GM19239 (cell line): ENCODE measurements around the gene PROSER3.

Source experiments
- DNase-seq: peaks from one replicate; pipeline ENCODE4 v3.0.0; 2011; ENCODE audit warnings: low spot score; ENCODE audit not compliant: insufficient read length
- FAIRE-seq: peaks from 2 replicates; lab custom pipeline; 2011; peaks lifted over from hg19 to GRCh38; lab: Jason Lieb, UNC

PROSER3 gene

GRCh38 chr19:35757749-35758608, at the start of gene PROSER3:
TSS of gene PROSER3 (plus strand) at chr19:35758176. CDS start at chr19:35758216, 40 bp downstream.
- peak; percentile 100 for FAIRE-seq
- peak; percentile 98 for DNase-seq

- no peak for DNase-seq
- FAIRE-seq = no peak
Measured at GRCh38 chr19:35708391-35708790, 49.6 kb upstream of the PROSER3 start.

- FAIRE-seq (peak; percentile 99), DNase-seq (no peak)
Measured at GRCh38 chr19:35710784-35711723, 46.9 kb upstream of the PROSER3 start.

GRCh38 chr19:35712567-35713505, 45.1 kb upstream of the PROSER3 start:
- peak; percentile 91 for FAIRE-seq
- no peak for DNase-seq

- DNase-seq (no peak), FAIRE-seq (no peak)
Measured at GRCh38 chr19:35713506-35713850, 44.5 kb upstream of the PROSER3 start.

- DNase-seq = no peak
- FAIRE-seq = no peak
Measured at GRCh38 chr19:35713904-35714495, 44.0 kb upstream of the PROSER3 start.

- FAIRE-seq (peak; percentile 57), DNase-seq (no peak)
Measured at GRCh38 chr19:35714601-35715354, 43.2 kb upstream of the PROSER3 start.

GRCh38 chr19:35715355-35715809, 42.6 kb upstream of the PROSER3 start:
- DNase-seq (no peak), FAIRE-seq (no peak)

- DNase-seq (no peak), FAIRE-seq (peak; percentile 31)
Measured at GRCh38 chr19:35715981-35716800, 41.8 kb upstream of the PROSER3 start.

- peak; percentile 94 for FAIRE-seq
- DNase-seq = peak; percentile 60
Measured at GRCh38 chr19:35716801-35717664, 40.9 kb upstream of the PROSER3 start.

- FAIRE-seq (no peak), DNase-seq (peak; percentile 97)
Measured at GRCh38 chr19:35717665-35718344, 40.2 kb upstream of the PROSER3 start, which contains the start of gene KMT2B. TSS of gene KMT2B (plus strand) at chr19:35718003. CDS start at chr19:35718019, 16 bp downstream.

GRCh38 chr19:35718345-35719041, 39.5 kb upstream of the PROSER3 start:
- FAIRE-seq = peak; percentile 84
- DNase-seq = peak; percentile 57

GRCh38 chr19:35719402-35720162, 38.4 kb upstream of the PROSER3 start:
- no peak for FAIRE-seq
- no peak for DNase-seq

GRCh38 chr19:35720163-35720524, 37.8 kb upstream of the PROSER3 start:
- no peak for DNase-seq
- FAIRE-seq = no peak

- no peak for FAIRE-seq
Measured at GRCh38 chr19:35720648-35721047, 37.3 kb upstream of the PROSER3 start.

More at GRCh38 chr19:35720648-35721047, 37.3 kb upstream of the PROSER3 start:
- no peak for DNase-seq
